ENCODE results near the gene ADGRD1.

DNA sequence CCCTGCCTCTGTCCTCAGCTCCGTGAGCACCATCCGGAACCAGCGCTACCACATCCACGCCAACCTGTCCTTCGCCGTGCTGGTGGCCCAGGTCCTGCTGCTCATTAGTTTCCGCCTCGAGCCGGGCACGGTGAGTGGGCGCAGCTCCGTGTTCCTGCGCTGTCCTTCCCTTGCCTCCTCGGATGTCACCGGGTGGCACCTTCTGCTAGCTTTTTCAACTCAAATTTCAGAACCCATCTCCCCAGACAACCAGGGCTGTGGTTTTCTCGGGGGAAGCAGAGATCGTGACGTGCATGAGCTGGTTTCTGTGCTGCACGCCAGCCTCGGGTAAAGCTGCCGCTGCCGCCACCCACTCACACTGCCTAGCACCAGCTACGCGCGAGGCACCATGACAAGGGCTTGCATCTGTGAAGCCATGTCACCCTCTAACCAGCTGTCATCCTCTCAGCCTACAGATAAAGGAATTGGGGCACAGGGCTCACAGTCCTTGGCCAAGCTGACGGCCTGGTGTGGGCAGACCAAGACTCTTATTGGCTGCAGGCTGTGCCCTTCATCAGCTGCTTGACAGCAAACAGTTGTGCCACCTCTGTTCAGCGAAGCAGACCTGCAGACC, 152.1 kb downstream of the ADGRD1 start:
- TF ChIP-seq CTCF (IDR thresholded peaks at IDR 0.05; ENCODE audit: control extremely low read depth in 1 of 3, insufficient read depth in 1 of 3, low read depth in 1 of 3, low read length in 3 of 3): no peak
- no peak for TF ChIP-seq SP2 (IDR thresholded peaks at IDR 0.05; ENCODE audit: low read length)
- TF ChIP-seq SP4 (IDR thresholded peaks at IDR 0.05; ENCODE audit: low read length): no peak
- TF ChIP-seq ATF2 (IDR thresholded peaks at IDR 0.05; ENCODE audit: low read length): no peak
- no peak for TF ChIP-seq BRCA1 (IDR thresholded peaks at IDR 0.05; ENCODE audit: low read depth, low read length)
- no peak for TF ChIP-seq POLR2A (IDR thresholded peaks at IDR 0.05; ENCODE audit: control extremely low read depth in 1 of 2, low read depth in 2 of 2, low read length in 2 of 2)

Data from H1 (cell line).